Hepatocyte (in vitro differentiated cells): ENCODE results near the gene CXorf66.

Experiments
- CTCF ChIP-seq: fragments of 200-600 bp; sonication (generic); IDR thresholded peaks from 2 replicates; pipeline ENCODE4 v1.5.1; 2016; ENCODE audit warnings: antibody characterized with exemption, mild to moderate bottlenecking; ENCODE audit not compliant: poor library complexity
- EZH2 ChIP-seq: fragments of 200-600 bp; sonication (generic); IDR thresholded peaks from 2 replicates; pipeline ENCODE4 v1.6.1; 2016; ENCODE audit warnings: antibody characterized with exemption, mild to moderate bottlenecking, borderline replicate concordance
- EZH2phosphoT487 ChIP-seq: fragments of 200-600 bp; sonication (generic); IDR thresholded peaks from one replicate; pipeline ENCODE4 v1.6.1; 2018; ENCODE audit warnings: antibody characterized with exemption, mild to moderate bottlenecking, low read depth, moderate library complexity; ENCODE audit not compliant: unreplicated experiment, severe bottlenecking

GRCh38 chrX:139932073-139932900 is 33.0 kb downstream of the CXorf66 start:
- no peak for TF ChIP-seq CTCF
- TF ChIP-seq EZH2phosphoT487 = no peak
- no peak for TF ChIP-seq EZH2
